SK-N-SH treated with all-trans-retinoic acid at 6 μM for 48 hours (cell line): ENCODE measurements around the gene MTREX.

ENCODE experiments used
- ARNTL ChIP-seq: fragments of 450-650 bp; formaldehyde crosslinking; IDR thresholded peaks from 2 replicates; pipeline ENCODE4 v1.5.0; 2020; ENCODE audit warnings: low read depth, mild to moderate bottlenecking, moderate library complexity, borderline replicate concordance
- SNAI2 ChIP-seq: fragments of 250-450 bp; sonication (Bioruptor Pico); IDR thresholded peaks from 2 replicates; pipeline ENCODE4 v1.5.0; 2020; ENCODE audit warnings: mild to moderate bottlenecking, moderate library complexity
- ZC3H10 ChIP-seq: fragments of 250-450 bp; sonication (Bioruptor Pico); IDR thresholded peaks from 2 replicates; pipeline ENCODE4 v1.5.1; 2021; ENCODE audit warnings: mild to moderate bottlenecking, moderate library complexity
- ZFP30 ChIP-seq: fragments of 450-650 bp; formaldehyde crosslinking; IDR thresholded peaks from 2 replicates; pipeline ENCODE4 v1.5.0; 2022; ENCODE audit warnings: mild to moderate bottlenecking, moderate library complexity

DNA sequence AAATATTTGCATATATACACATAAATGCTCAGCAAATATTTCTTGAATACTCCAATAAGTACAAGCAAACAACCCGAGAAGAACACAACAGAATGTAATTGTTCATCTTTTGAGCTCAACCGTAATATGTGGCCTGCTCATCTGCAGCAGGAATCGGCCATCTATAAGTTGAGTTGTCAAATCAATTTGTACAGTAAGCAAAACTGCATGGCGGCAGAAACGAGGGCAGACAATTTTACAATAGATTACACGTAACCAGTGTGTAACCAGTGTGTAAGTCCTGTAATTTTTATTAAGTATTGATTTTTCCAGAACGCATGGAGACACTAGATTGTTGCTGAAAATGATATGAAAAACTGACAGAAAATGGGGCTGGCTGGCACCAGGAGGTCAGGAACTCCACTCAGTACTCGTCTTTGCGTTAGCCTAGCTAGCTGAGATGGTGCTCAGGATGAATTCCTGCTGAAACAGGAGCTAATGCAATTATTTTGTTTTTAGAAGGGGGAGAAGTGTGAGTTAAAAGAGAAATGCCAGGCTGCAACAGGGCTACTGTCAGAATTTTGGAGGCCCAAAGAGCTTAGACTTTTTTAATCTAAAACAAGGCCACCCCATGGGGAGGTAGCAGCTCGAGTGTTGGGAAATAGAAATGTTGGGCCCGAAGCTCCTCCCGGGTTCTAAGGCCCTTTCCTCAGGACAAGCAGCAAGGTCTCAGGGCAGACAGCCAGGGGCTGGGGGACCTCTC, 977 bp upstream of the MTREX start:
- TF ChIP-seq SNAI2 (CRISPR knock-in tag): no peak
- no peak for TF ChIP-seq ARNTL (CRISPR knock-in tag)
- no peak for TF ChIP-seq ZC3H10 (CRISPR knock-in tag)
- no peak for TF ChIP-seq ZFP30
